ENCODE results near the gene FPR2.

The FPR2 gene

DNA sequence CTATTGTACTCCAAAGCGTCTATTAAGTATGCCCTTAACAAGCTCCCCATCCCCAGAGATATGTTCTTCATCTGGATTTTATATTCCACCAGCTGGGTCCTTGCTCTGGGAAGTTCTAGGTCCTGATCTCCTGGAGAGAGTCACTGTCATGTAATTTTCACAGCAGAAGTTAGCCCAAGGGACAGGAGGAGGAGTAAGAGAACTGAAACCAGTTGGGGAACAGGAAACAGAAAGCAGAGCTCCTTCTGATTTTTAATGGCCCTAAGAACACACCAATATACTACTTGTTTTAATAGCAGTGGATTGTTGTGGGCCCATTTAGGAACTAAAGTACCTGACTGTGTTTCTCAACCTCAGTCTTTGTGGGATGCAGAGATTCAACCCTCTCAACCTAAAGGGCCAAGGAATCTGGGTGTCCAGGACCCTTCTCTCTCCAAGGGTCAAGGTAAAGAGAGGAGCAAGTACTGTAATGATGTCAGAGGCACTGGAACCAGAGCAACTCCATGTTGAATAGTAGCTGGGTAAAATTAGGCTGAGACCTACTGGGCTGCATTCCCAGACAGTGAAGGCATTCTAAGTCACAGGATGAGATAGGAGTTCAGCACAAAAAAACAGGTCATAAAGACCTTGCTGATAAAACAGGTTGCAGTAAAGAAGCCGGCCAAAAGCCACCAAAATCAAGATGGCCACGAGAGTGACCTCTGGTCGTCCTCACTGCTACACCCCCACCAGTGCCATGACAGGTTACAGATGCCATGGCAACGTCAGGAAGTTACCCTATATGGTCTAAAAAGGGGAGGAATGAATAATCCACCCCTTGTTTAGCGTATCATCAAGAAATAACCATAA, 25.9 kb downstream of the FPR2 start:
- H3K9ac ChIP-seq (ENCODE audit: low read length) = no peak overlapping the region

DNA sequence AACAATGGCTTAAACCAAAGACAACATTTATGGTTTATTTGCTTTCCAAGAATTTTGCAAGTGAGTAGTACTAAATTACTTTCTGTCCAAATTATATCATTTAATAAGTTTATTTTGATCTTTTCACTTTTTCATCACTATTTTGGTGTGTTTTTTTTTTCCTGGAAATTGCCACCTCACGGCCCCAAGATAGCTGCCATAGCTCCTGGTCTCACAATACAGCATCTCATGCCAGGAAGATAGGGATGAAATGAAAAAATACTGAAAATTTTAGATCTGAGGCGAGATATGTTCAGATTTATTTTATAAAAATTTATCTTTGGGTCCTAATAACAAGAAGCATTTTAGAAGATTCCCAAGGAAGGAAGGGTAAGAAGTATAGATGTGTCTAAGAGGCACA, 27.0 kb downstream of the FPR2 start:
- H3K9me2 ChIP-seq (replicated peaks; ENCODE audit: insufficient read depth, low read length) = no peaks in the 10 kb centered on the region
- H3K27ac ChIP-seq (ENCODE audit: low read length) = no peak overlapping the region
- no peaks in the 10 kb centered on the region for H3K36me3 ChIP-seq (replicated peaks; ENCODE audit: insufficient read depth, low read length)
- H3K4me2 ChIP-seq (ENCODE audit: low read depth, low read length) = no peak overlapping the region
- H3K4me1 ChIP-seq (ENCODE audit: low read length) = no peaks in the 10 kb centered on the region
- no peak overlapping the region for H3K9ac ChIP-seq (ENCODE audit: low read length)
- no peaks in the 10 kb centered on the region for H3K27me3 ChIP-seq (replicated peaks; ENCODE audit: insufficient read depth, low read length)
- no peaks in the 10 kb centered on the region for H4K20me1 ChIP-seq (ENCODE audit: insufficient read depth, low read length)
- 0 out of 2 replicates have a peak, but pooled peaks cover 3% of the 10 kb centered on the region for H3K9me3 ChIP-seq (replicated peaks; ENCODE audit: insufficient read depth, low read length)
- no peak for DNase-seq
- no peaks in the 10 kb centered on the region for H3K79me2 ChIP-seq (ENCODE audit: low read length)
- TF ChIP-seq EZH2phosphoT487 (IDR thresholded peaks at IDR 0.05; ENCODE audit: low read length) (no peak), EZH2 (optimal IDR thresholded peaks at IDR 0.05; ENCODE audit: low read depth, low read length) (no peak)
- TF ChIP-seq, protein P1, sequence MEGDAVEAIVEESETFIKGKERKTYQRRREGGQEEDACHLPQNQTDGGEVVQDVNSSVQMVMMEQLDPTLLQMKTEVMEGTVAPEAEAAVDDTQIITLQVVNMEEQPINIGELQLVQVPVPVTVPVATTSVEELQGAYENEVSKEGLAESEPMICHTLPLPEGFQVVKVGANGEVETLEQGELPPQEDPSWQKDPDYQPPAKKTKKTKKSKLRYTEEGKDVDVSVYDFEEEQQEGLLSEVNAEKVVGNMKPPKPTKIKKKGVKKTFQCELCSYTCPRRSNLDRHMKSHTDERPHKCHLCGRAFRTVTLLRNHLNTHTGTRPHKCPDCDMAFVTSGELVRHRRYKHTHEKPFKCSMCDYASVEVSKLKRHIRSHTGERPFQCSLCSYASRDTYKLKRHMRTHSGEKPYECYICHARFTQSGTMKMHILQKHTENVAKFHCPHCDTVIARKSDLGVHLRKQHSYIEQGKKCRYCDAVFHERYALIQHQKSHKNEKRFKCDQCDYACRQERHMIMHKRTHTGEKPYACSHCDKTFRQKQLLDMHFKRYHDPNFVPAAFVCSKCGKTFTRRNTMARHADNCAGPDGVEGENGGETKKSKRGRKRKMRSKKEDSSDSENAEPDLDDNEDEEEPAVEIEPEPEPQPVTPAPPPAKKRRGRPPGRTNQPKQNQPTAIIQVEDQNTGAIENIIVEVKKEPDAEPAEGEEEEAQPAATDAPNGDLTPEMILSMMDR (IDR thresholded peaks at IDR 0.05; ENCODE audit: low read length) = no peak
- H3F3A ChIP-seq (ENCODE audit: insufficient read depth, low read length) = no peaks in the 10 kb centered on the region
- H3K4me3 ChIP-seq (ENCODE audit: low read length) = no peak overlapping the region
- H2AFZ ChIP-seq (ENCODE audit: low read length) = no peak overlapping the region

More for the DNA sequence above, 25.9 kb downstream of the FPR2 start:
- Histone ChIP-seq H3K4me3 (ENCODE audit: low read length) (no peak overlapping the region), H3K4me1 (ENCODE audit: low read length) (no peaks in the 10 kb centered on the region), H3F3A (ENCODE audit: insufficient read depth, low read length) (no peaks in the 10 kb centered on the region), H3K27me3 (replicated peaks; ENCODE audit: insufficient read depth, low read length) (no peaks in the 10 kb centered on the region), H3K9me2 (replicated peaks; ENCODE audit: insufficient read depth, low read length) (no peaks in the 10 kb centered on the region), H2AFZ (ENCODE audit: low read length) (no peak overlapping the region), H4K20me1 (ENCODE audit: insufficient read depth, low read length) (no peaks in the 10 kb centered on the region), H3K9me3 (replicated peaks; ENCODE audit: insufficient read depth, low read length) (0 out of 2 replicates have a peak, but pooled peaks cover 3% of the 10 kb centered on the region), H3K27ac (ENCODE audit: low read length) (no peak overlapping the region), H3K79me2 (ENCODE audit: low read length) (no peaks in the 10 kb centered on the region), H3K36me3 (replicated peaks; ENCODE audit: insufficient read depth, low read length) (no peaks in the 10 kb centered on the region), H3K4me2 (ENCODE audit: low read depth, low read length) (no peak overlapping the region)
- DNase-seq = no peak
- TF ChIP-seq, protein P1 (IDR thresholded peaks at IDR 0.05; ENCODE audit: low read length) = no peak
- TF ChIP-seq EZH2 (optimal IDR thresholded peaks at IDR 0.05; ENCODE audit: low read depth, low read length) = no peak
- TF ChIP-seq EZH2phosphoT487 (IDR thresholded peaks at IDR 0.05; ENCODE audit: low read length) = no peak

DNA sequence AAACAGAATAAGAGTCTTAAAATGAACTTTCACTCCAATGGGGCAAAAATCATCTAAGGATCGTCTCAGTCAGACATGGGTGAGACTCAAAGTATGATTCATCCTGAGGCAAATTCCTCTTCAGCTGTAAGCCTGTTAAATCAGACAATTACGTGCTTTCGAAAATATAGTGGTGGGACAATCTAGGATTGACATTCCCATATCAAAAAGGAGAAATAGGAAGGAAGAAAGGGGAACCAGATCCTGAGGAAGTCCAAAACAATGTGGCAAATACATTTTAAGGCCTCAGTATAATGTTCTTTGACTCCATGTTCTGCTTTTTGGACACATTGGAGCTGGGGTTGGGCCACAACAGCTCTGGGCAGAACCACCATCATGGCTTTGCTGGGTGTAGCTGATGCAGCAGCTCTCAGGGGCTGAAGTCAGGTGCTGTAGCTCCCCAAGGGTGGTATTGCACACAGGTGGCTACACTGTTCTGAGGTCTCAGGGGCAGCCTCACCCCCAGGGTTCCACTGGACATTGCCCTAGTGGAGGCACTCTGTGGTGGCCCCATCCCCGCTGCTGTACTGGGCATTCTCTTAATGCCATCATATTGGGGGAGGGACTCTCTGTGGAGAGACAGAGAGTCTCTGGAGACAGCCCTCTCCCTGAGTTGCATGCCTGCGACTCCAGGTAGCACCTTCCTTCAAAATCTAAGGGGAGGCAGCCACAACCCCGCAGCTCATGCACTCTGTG, 28.2 kb downstream of the FPR2 start:
- Histone ChIP-seq H3K79me2 (ENCODE audit: low read length) (no peaks in the 10 kb centered on the region), H3K36me3 (replicated peaks; ENCODE audit: insufficient read depth, low read length) (no peaks in the 10 kb centered on the region), H3K9me2 (replicated peaks; ENCODE audit: insufficient read depth, low read length) (no peaks in the 10 kb centered on the region), H3F3A (ENCODE audit: insufficient read depth, low read length) (no peaks in the 10 kb centered on the region), H3K4me3 (ENCODE audit: low read length) (no peak overlapping the region), H3K27me3 (replicated peaks; ENCODE audit: insufficient read depth, low read length) (no peaks in the 10 kb centered on the region), H3K4me2 (ENCODE audit: low read depth, low read length) (no peak overlapping the region), H2AFZ (ENCODE audit: low read length) (no peak overlapping the region), H3K27ac (ENCODE audit: low read length) (no peak overlapping the region), H3K4me1 (ENCODE audit: low read length) (no peaks in the 10 kb centered on the region), H4K20me1 (ENCODE audit: insufficient read depth, low read length) (no peaks in the 10 kb centered on the region), H3K9ac (ENCODE audit: low read length) (no peak overlapping the region), H3K9me3 (replicated peaks; ENCODE audit: insufficient read depth, low read length) (0 out of 2 replicates have a peak, but pooled peaks cover 3% of the 10 kb centered on the region)
- no peak for DNase-seq
- TF ChIP-seq EZH2 (optimal IDR thresholded peaks at IDR 0.05; ENCODE audit: low read depth, low read length) (no peak), EZH2phosphoT487 (IDR thresholded peaks at IDR 0.05; ENCODE audit: low read length) (no peak)
- TF ChIP-seq, protein P1 (IDR thresholded peaks at IDR 0.05; ENCODE audit: low read length) = no peak
